Type B pancreatic cell (in vitro differentiated cells): ENCODE results near the gene EYS. TPM values are rescaled to one million over a fixed set of nuclear protein-coding genes. Genes with fewer than 3 reads are reported as not detected.

Experiments
- DNase-seq: peaks from one replicate; pipeline ENCODE4 v3.0.0; 2021; ENCODE audit warnings: mixed read lengths; ENCODE audit not compliant: unreplicated experiment; ENCODE audit errors: extremely low spot score
- H3K27ac Mint-ChIP-seq: 2 replicates; pipeline ENCODE4 v1.8.0; 2021; ENCODE audit warnings: mild to moderate bottlenecking, mixed read lengths
- H3K27me3 Mint-ChIP-seq: 2 replicates; pipeline ENCODE4 v1.8.0; 2021; ENCODE audit warnings: mixed read lengths
- H3K36me3 Mint-ChIP-seq: 2 replicates; pipeline ENCODE4 v1.8.0; 2021; ENCODE audit warnings: mixed read lengths
- H3K4me1 Mint-ChIP-seq: one replicate; pipeline ENCODE4 v1.8.0; 2021; ENCODE audit warnings: mixed read lengths; ENCODE audit not compliant: unreplicated experiment
- H3K4me3 Mint-ChIP-seq: 2 replicates; pipeline ENCODE4 v1.8.0; 2021; ENCODE audit warnings: mild to moderate bottlenecking, mixed read lengths
- H3K9me3 Mint-ChIP-seq: 2 replicates; pipeline ENCODE4 v1.8.0; 2021; ENCODE audit warnings: mixed read lengths
- total RNA-seq: library from RNA; stranded (reverse); gene quantifications from 2 replicates; pipeline ENCODE4 v1.2.1, GENCODE V29; 2021; ENCODE audit warnings: low replicate concordance
- TF ChIP-seq, protein P1 (sequence below): fragments of 200-600 bp; sonication (generic); conservative IDR thresholded peaks from 2 replicates; pipeline ENCODE4 v1.5.0; 2021; ENCODE audit warnings: antibody characterized with exemption, mild to moderate bottlenecking

Gene EYS
- total RNA-seq, 1 donor from 2014 or later = 1.5 TPM

DNA sequence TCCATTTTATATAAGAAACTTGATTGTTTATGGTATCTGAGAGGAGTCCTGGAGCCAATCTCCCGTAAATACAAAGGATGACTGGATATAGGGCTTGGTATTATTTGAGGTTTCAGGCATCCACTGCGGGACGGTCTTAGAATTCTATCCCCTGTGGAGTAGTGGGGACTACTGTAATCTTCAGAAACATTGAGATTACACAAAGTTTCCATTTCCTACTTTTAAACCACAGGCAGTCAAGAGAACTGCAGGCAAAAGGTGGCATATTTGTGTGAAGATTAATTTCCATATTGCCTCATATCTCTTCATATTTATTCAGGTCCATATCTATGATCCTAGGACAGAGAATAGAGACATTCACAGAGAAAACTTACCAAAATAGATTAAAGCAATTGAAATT is 1485.2 kb downstream of the EYS start:
- no peaks in the 10 kb centered on the region for H3K27me3 Mint-ChIP-seq
- DNase-seq = no peak
- TF ChIP-seq, protein P1, sequence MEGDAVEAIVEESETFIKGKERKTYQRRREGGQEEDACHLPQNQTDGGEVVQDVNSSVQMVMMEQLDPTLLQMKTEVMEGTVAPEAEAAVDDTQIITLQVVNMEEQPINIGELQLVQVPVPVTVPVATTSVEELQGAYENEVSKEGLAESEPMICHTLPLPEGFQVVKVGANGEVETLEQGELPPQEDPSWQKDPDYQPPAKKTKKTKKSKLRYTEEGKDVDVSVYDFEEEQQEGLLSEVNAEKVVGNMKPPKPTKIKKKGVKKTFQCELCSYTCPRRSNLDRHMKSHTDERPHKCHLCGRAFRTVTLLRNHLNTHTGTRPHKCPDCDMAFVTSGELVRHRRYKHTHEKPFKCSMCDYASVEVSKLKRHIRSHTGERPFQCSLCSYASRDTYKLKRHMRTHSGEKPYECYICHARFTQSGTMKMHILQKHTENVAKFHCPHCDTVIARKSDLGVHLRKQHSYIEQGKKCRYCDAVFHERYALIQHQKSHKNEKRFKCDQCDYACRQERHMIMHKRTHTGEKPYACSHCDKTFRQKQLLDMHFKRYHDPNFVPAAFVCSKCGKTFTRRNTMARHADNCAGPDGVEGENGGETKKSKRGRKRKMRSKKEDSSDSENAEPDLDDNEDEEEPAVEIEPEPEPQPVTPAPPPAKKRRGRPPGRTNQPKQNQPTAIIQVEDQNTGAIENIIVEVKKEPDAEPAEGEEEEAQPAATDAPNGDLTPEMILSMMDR = peak; percentile 39
- H3K4me3 Mint-ChIP-seq = no peak overlapping the region
- peaks cover 10% of the 10 kb centered on the region for H3K4me1 Mint-ChIP-seq
- no peaks in the 10 kb centered on the region for H3K9me3 Mint-ChIP-seq
- H3K36me3 Mint-ChIP-seq = no peaks in the 10 kb centered on the region
- H3K27ac Mint-ChIP-seq = no peak overlapping the region

DNA sequence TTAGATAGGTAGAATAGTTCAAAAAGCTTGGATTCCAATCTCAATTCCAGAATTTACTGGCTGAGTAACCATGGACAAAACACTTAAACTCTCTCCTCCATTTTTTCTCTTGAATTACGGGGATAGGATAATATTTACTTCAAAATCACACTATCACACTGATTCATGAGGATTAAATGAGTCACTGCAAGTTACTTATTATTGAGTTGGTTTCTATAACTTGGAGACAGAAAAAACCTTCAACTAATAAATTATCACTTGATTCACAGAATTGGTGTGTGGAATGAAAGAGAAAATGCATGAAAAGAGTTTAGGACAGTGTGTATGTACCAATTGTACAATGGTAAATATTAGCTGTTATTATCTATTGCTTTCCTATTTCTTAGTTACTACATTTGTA is 1486.2 kb downstream of the EYS start:
- no peak overlapping the region for H3K4me3 Mint-ChIP-seq
- no peaks in the 10 kb centered on the region for H3K27me3 Mint-ChIP-seq
- H3K4me1 Mint-ChIP-seq = peaks cover 10% of the 10 kb centered on the region
- DNase-seq = no peak
- TF ChIP-seq, protein P1 = no peak
- no peaks in the 10 kb centered on the region for H3K9me3 Mint-ChIP-seq
- H3K27ac Mint-ChIP-seq = no peak overlapping the region
- no peaks in the 10 kb centered on the region for H3K36me3 Mint-ChIP-seq

DNA sequence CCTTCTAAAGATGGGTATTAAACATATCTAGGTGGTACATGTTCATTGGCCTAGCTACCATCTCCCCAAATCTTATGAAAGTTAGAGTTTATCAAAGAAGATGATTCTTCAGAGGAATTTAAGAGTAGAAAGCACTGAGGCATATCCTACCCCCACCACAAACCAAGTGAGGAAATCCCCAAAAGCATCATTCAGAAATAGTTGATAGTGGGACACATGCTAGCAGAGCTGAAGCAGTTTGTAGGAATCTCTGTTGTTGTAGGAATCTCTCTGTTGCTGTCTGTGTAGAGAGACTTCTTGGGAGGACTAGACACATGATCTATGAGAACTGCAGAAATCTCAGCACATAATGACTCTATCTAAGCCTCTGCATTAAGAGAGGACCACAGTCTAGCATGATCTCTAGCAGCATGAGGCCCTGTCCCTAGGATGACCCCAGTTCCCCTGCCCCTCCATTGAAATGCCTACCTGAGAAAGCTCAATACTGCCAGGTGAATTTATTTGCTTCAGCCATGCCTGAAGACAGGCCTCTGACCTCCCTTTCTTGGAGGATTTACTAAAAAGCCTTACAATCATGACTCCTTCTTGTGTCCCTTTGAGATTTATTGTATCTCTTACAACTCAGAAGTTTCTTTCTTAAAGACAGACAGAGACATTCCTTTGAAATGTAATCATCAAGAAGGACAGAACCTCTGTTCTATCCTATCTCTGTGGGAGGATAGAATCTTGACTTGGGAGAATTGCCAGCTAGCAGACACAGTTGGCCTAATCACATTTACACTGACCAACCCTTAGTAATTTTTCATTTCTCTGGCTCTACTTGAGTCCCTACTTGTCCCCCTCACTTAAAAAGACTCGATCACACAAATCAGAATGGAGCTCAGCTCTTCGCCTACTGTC is 1489.1 kb downstream of the EYS start:
- Mint-ChIP-seq H3K4me3 (no peak overlapping the region), H3K36me3 (no peaks in the 10 kb centered on the region), H3K4me1 (peaks cover 10% of the 10 kb centered on the region), H3K27ac (no peak overlapping the region), H3K27me3 (no peaks in the 10 kb centered on the region), H3K9me3 (no peaks in the 10 kb centered on the region)
- DNase-seq = no peak
- TF ChIP-seq, protein P1 = no peak

DNA sequence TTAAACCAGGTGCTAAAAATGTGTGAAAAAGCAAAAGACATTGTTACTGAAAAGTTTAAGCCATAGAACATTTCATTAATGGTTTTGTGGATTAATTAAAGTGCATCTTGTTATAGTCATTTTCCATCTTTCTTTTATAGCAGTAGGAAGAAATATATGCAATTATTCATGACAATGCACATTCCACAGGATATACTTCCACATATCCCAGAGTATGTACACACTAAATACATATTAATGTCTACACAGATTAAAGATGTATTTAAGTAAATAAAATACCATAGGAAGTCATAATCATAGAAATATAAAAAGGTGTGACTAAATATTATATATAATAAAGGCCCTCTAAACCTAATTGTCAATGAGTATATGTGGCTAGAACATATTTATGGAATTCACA is 1492.7 kb downstream of the EYS start:
- H3K27me3 Mint-ChIP-seq = no peaks in the 10 kb centered on the region
- H3K4me3 Mint-ChIP-seq = no peak overlapping the region
- DNase-seq = no peak
- TF ChIP-seq, protein P1 = no peak
- no peaks in the 10 kb centered on the region for H3K9me3 Mint-ChIP-seq
- H3K4me1 Mint-ChIP-seq = peaks cover 10% of the 10 kb centered on the region
- no peak overlapping the region for H3K27ac Mint-ChIP-seq
- no peaks in the 10 kb centered on the region for H3K36me3 Mint-ChIP-seq

DNA sequence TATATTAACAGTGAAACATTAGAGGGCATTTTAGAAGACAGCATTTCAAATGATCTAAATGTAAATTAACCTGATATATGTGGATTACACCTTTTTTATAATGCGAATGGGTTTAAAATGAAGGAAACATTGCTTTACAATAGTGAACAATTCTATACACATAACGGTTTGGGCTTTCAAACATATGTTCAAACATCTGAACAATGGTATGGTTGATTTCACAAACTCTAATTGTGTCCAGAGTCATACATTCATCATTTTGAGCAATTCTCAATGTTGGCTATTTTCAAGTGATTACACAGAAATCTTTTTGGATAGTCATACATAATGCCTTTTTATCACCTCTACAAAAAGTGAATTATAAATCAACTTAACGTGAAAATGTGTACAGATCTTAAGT is 1493.3 kb downstream of the EYS start:
- no peak for DNase-seq
- Mint-ChIP-seq H3K9me3 (no peaks in the 10 kb centered on the region), H3K4me3 (no peak overlapping the region), H3K36me3 (no peaks in the 10 kb centered on the region), H3K27me3 (no peaks in the 10 kb centered on the region), H3K27ac (no peak overlapping the region), H3K4me1 (peaks cover 10% of the 10 kb centered on the region)
- TF ChIP-seq, protein P1 = no peak
